ENCODE results near the gene MAMSTR. TPM values are rescaled to one million over a fixed set of nuclear protein-coding genes. Genes with fewer than 3 reads are reported as not detected.
A peak's percentile ranks its signal among the peaks of the same experiment; 100 is the strongest.

The MAMSTR gene
- polyA plus RNA-seq, 4 donors = 0.89 to 7.7 (median 1.1) TPM; not detected in 1

- Histone ChIP-seq H3K27me3 (ENCODE audit: control insufficient read depth in 3 of 3, insufficient read depth in 3 of 3, low read length in 3 of 3) (peaks cover 0 to 31% (median 0%) of the 10 kb centered on the region in 3 donors), H3K27ac (ENCODE audit: low read depth in 1 of 3, low read length in 2 of 3) (no peak overlapping the region), H3K4me3 (ENCODE audit: low read depth in 1 of 3, low read length in 3 of 3) (no peak overlapping the region), H3K36me3 (ENCODE audit: control insufficient read depth in 3 of 3, insufficient read depth in 2 of 3, low read depth in 1 of 3, low read length in 3 of 3) (no peaks in the 10 kb centered on the region), H3K4me1 (ENCODE audit: control insufficient read depth in 3 of 3, insufficient read depth in 2 of 3, low read depth in 1 of 3, low read length in 2 of 3) (peaks cover 0 to 28% (median 2%) of the 10 kb centered on the region in 3 donors), H3K9me3 (ENCODE audit: control insufficient read depth in 2 of 2, insufficient read depth in 1 of 2, low read depth in 1 of 2, low read length in 1 of 2) (no peaks in the 10 kb centered on the region)
- DNase-seq (no peak), FAIRE-seq (no peak)
- WGBS, 3 donors = 84 to 91% (median 86%) methylated on average over 9 of the region's 9 CpGs
Observed at GRCh38 chr19:48756686-48757085, 37.2 kb upstream of the MAMSTR start.

- Histone ChIP-seq H3K9me3 (ENCODE audit: control insufficient read depth in 2 of 2, insufficient read depth in 1 of 2, low read depth in 1 of 2, low read length in 1 of 2) (no peaks in the 10 kb centered on the region), H3K4me1 (ENCODE audit: control insufficient read depth in 3 of 3, insufficient read depth in 2 of 3, low read depth in 1 of 3, low read length in 2 of 3) (peaks cover 0 to 28% (median 2%) of the 10 kb centered on the region in 3 donors), H3K36me3 (ENCODE audit: control insufficient read depth in 3 of 3, insufficient read depth in 2 of 3, low read depth in 1 of 3, low read length in 3 of 3) (peaks cover 0 to under 1% (median 0%) of the 10 kb centered on the region in 3 donors), H3K27me3 (ENCODE audit: control insufficient read depth in 3 of 3, insufficient read depth in 3 of 3, low read length in 3 of 3) (peaks cover 0 to 34% (median 0%) of the 10 kb centered on the region in 3 donors), H3K4me3 (ENCODE audit: low read depth in 1 of 3, low read length in 3 of 3) (no peak overlapping the region), H3K27ac (ENCODE audit: low read depth in 1 of 3, low read length in 2 of 3) (no peak overlapping the region)
- WGBS, 3 donors = 91 to 92% (median 92%) methylated on average over 11 of the region's 11 CpGs
- FAIRE-seq (no peak), DNase-seq (no peak)
Observed at GRCh38 chr19:48756212-48756611, 36.7 kb upstream of the MAMSTR start.

- H3K4me1 ChIP-seq (ENCODE audit: control insufficient read depth in 3 of 3, insufficient read depth in 2 of 3, low read depth in 1 of 3, low read length in 2 of 3) = peaks cover 0 to 27% (median 2%) of the 10 kb centered on the region in 3 donors
- no peaks in the 10 kb centered on the region for H3K9me3 ChIP-seq (ENCODE audit: control insufficient read depth in 2 of 2, insufficient read depth in 1 of 2, low read depth in 1 of 2, low read length in 1 of 2)
- DNase-seq (no peak), FAIRE-seq (no peak)
- no peak overlapping the region for H3K27ac ChIP-seq (ENCODE audit: low read depth in 1 of 3, low read length in 2 of 3)
- 72 to 79% (median 75%) methylated on average over 5 of the region's 5 CpGs for WGBS, 3 donors
- peaks cover 0 to 4% (median 0%) of the 10 kb centered on the region in 3 donors for H3K36me3 ChIP-seq (ENCODE audit: control insufficient read depth in 3 of 3, insufficient read depth in 2 of 3, low read depth in 1 of 3, low read length in 3 of 3)
- H3K4me3 ChIP-seq (ENCODE audit: low read depth in 1 of 3, low read length in 3 of 3) = no peak overlapping the region
- peaks cover 0 to 36% (median 0%) of the 10 kb centered on the region in 3 donors for H3K27me3 ChIP-seq (ENCODE audit: control insufficient read depth in 3 of 3, insufficient read depth in 3 of 3, low read length in 3 of 3)
Observed at GRCh38 chr19:48755787-48756186, 36.3 kb upstream of the MAMSTR start.

- no peaks in the 10 kb centered on the region for H3K9me3 ChIP-seq (ENCODE audit: control insufficient read depth in 2 of 2, insufficient read depth in 1 of 2, low read depth in 1 of 2, low read length in 1 of 2)
- H3K36me3 ChIP-seq (ENCODE audit: control insufficient read depth in 3 of 3, insufficient read depth in 2 of 3, low read depth in 1 of 3, low read length in 3 of 3) = peaks cover 0 to 10% (median 0%) of the 10 kb centered on the region in 3 donors
- H3K4me3 ChIP-seq (ENCODE audit: low read depth in 1 of 3, low read length in 3 of 3) = no peak within 1 kb of the TSS
- peaks cover 0 to 39% (median 0%) of the 10 kb centered on the region in 3 donors for H3K27me3 ChIP-seq (ENCODE audit: control insufficient read depth in 3 of 3, insufficient read depth in 3 of 3, low read length in 3 of 3)
- FAIRE-seq (no peak), DNase-seq (no peak)
- no peak within 1 kb of the TSS for H3K27ac ChIP-seq (ENCODE audit: low read depth in 1 of 3, low read length in 2 of 3)
- WGBS, 3 donors = 81 to 84% (median 81%) methylated on average over 4 of the region's 4 CpGs
- H3K4me1 ChIP-seq (ENCODE audit: control insufficient read depth in 3 of 3, insufficient read depth in 2 of 3, low read depth in 1 of 3, low read length in 2 of 3) = peaks cover 0 to 24% (median 2%) of the 10 kb centered on the region in 3 donors
Observed at GRCh38 chr19:48755084-48755641, 35.6 kb upstream of the MAMSTR start, which contains the start of gene FGF21. Gene FGF21 (plus strand): TSS chr19:48755524. CDS start chr19:48756237, 713 bp downstream.

- peak within 1 kb of the TSS in 2 of 3 donors; percentile 66 to 77 for H3K27ac ChIP-seq (ENCODE audit: low read depth in 1 of 3, low read length in 2 of 3)
- FAIRE-seq = no peak
Observed at GRCh38 chr19:48752496-48753365, 33.2 kb upstream of the MAMSTR start, which contains the start of gene FUT1. Gene FUT1 (minus strand): TSS chr19:48752641. CDS start chr19:48751281, 1,360 bp downstream.

GRCh38 chr19:48751845-48752495, 32.4 kb upstream of the MAMSTR start:
- FAIRE-seq = no peak
- peak overlapping the region in 2 of 3 donors; percentile 28 to 51 for H3K4me3 ChIP-seq (ENCODE audit: low read depth in 1 of 3, low read length in 3 of 3)
- H3K36me3 ChIP-seq (ENCODE audit: control insufficient read depth in 3 of 3, insufficient read depth in 2 of 3, low read depth in 1 of 3, low read length in 3 of 3) = peaks cover 0 to 19% (median 5%) of the 10 kb centered on the region in 3 donors
- peaks cover 0 to 29% (median 2%) of the 10 kb centered on the region in 3 donors for H3K4me1 ChIP-seq (ENCODE audit: control insufficient read depth in 3 of 3, insufficient read depth in 2 of 3, low read depth in 1 of 3, low read length in 2 of 3)
- peaks cover 0 to 40% (median 0%) of the 10 kb centered on the region in 3 donors for H3K27me3 ChIP-seq (ENCODE audit: control insufficient read depth in 3 of 3, insufficient read depth in 3 of 3, low read length in 3 of 3)
- WGBS, 3 donors = 14 to 25% (median 20%) methylated on average over 20 of the region's 20 CpGs
- no peak for DNase-seq
- H3K9me3 ChIP-seq (ENCODE audit: control insufficient read depth in 2 of 2, insufficient read depth in 1 of 2, low read depth in 1 of 2, low read length in 1 of 2) = no peaks in the 10 kb centered on the region
- peak overlapping the region in 2 of 3 donors; percentile 2 to 66 for H3K27ac ChIP-seq (ENCODE audit: low read depth in 1 of 3, low read length in 2 of 3)

More at GRCh38 chr19:48752496-48753365, 33.2 kb upstream of the MAMSTR start, which contains the start of gene FUT1:
- DNase-seq = peak; percentile 82 to 93
- Histone ChIP-seq H3K4me1 (ENCODE audit: control insufficient read depth in 3 of 3, insufficient read depth in 2 of 3, low read depth in 1 of 3, low read length in 2 of 3) (peaks cover 0 to 24% (median 2%) of the 10 kb centered on the region in 3 donors), H3K9me3 (ENCODE audit: control insufficient read depth in 2 of 2, insufficient read depth in 1 of 2, low read depth in 1 of 2, low read length in 1 of 2) (no peaks in the 10 kb centered on the region), H3K4me3 (ENCODE audit: low read depth in 1 of 3, low read length in 3 of 3) (peak within 1 kb of the TSS in 2 of 3 donors; percentile 28 to 51), H3K27me3 (ENCODE audit: control insufficient read depth in 3 of 3, insufficient read depth in 3 of 3, low read length in 3 of 3) (peaks cover 0 to 39% (median 0%) of the 10 kb centered on the region in 3 donors), H3K36me3 (ENCODE audit: control insufficient read depth in 3 of 3, insufficient read depth in 2 of 3, low read depth in 1 of 3, low read length in 3 of 3) (peaks cover 0 to 19% (median 5%) of the 10 kb centered on the region in 3 donors)
- 1 to 2% (median 2%) methylated on average over 54 to 73 of the region's 73 CpGs for WGBS, 3 donors

- H3K4me3 ChIP-seq (ENCODE audit: low read depth in 1 of 3, low read length in 3 of 3) = no peak overlapping the region
- DNase-seq (no peak), FAIRE-seq (no peak)
- 83 to 92% (median 89%) methylated on average over 28 to 29 of the region's 29 CpGs for WGBS, 3 donors
- H3K36me3 ChIP-seq (ENCODE audit: control insufficient read depth in 3 of 3, insufficient read depth in 2 of 3, low read depth in 1 of 3, low read length in 3 of 3) = peaks cover 0 to 19% (median 5%) of the 10 kb centered on the region in 3 donors
- peaks cover 0 to 7% of the 10 kb centered on the region in 2 donors for H3K9me3 ChIP-seq (ENCODE audit: control insufficient read depth in 2 of 2, insufficient read depth in 1 of 2, low read depth in 1 of 2, low read length in 1 of 2)
- H3K27me3 ChIP-seq (ENCODE audit: control insufficient read depth in 3 of 3, insufficient read depth in 3 of 3, low read length in 3 of 3) = peaks cover 0 to 50% (median 0%) of the 10 kb centered on the region in 3 donors
- H3K27ac ChIP-seq (ENCODE audit: low read depth in 1 of 3, low read length in 2 of 3) = no peak overlapping the region
- peaks cover 0 to 37% (median 2%) of the 10 kb centered on the region in 3 donors for H3K4me1 ChIP-seq (ENCODE audit: control insufficient read depth in 3 of 3, insufficient read depth in 2 of 3, low read depth in 1 of 3, low read length in 2 of 3)
Observed at GRCh38 chr19:48750771-48751504, 31.4 kb upstream of the MAMSTR start.
